ENCODE measurements around the gene GLIS2. TPM values are rescaled to one million over a fixed set of nuclear protein-coding genes. Genes with fewer than 3 reads are reported as not detected.
A peak's percentile ranks its signal among the peaks of the same experiment; 100 is the strongest.

Gene GLIS2
- total RNA-seq, 1 donor from 2014 or later, result 62.8 TPM

DNA sequence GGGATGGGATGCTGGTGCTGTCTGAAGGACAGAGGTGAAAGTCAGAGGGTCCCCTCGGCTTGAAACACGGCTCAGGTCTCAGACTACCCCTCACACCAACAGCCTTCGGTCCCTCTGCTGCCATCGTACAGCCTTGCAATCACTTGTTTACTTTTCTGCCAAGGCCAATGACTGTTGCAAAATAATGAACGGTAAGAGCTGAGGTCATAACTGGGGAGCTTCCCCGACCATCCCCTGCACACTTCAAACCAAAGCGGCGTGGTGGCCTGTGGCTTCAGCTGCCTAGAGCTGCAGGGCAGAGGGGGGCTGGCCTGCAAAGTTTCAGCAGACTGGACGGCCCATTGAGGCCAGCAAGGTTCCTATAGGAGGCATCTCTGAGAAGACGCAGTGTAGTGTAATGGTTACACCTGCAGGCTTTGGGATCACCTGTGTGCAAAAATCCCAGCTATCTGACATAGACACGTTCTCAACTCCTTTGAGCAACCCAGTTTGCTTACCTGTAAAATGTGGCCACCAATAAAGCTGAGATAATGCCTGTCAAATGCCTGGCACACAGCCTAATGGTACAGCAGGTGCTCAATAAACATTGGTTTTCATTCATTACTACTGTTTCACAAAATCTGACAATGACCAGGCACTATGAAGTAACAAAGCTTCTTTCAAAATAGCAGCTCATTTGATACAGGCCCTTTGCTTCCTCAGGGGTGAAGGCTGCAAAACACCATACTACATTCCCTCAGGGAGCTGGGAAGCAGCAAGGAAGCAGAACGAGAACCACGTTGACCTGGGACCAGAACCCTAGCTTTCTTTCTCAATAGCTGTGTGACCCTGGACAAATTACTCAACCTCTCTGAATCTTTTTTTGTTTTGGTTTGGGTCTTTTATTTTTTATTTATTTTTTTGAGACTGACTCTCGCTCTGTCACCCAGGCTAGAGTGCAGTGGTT is 30.2 kb downstream of the GLIS2 start:
- TF ChIP-seq, protein P1, sequence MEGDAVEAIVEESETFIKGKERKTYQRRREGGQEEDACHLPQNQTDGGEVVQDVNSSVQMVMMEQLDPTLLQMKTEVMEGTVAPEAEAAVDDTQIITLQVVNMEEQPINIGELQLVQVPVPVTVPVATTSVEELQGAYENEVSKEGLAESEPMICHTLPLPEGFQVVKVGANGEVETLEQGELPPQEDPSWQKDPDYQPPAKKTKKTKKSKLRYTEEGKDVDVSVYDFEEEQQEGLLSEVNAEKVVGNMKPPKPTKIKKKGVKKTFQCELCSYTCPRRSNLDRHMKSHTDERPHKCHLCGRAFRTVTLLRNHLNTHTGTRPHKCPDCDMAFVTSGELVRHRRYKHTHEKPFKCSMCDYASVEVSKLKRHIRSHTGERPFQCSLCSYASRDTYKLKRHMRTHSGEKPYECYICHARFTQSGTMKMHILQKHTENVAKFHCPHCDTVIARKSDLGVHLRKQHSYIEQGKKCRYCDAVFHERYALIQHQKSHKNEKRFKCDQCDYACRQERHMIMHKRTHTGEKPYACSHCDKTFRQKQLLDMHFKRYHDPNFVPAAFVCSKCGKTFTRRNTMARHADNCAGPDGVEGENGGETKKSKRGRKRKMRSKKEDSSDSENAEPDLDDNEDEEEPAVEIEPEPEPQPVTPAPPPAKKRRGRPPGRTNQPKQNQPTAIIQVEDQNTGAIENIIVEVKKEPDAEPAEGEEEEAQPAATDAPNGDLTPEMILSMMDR (IDR thresholded peaks at IDR 0.05), result no peak
- H3K4me3 Mint-ChIP-seq (ENCODE audit: unreplicated experiment), result no peak overlapping the region
- H3K27ac Mint-ChIP-seq (ENCODE audit: unreplicated experiment), result no peak overlapping the region
- DNase-seq (ENCODE audit: low spot score), result no peak
- H3K36me3 Mint-ChIP-seq (ENCODE audit: low read depth), result no peaks in the 10 kb centered on the region
- no peaks in the 10 kb centered on the region for H3K9me3 Mint-ChIP-seq (ENCODE audit: low read depth)
- no peaks in the 10 kb centered on the region for H3K27me3 Mint-ChIP-seq (ENCODE audit: low read depth)
- peaks cover 14% of the 10 kb centered on the region for H3K4me1 Mint-ChIP-seq (ENCODE audit: low read depth)

DNA sequence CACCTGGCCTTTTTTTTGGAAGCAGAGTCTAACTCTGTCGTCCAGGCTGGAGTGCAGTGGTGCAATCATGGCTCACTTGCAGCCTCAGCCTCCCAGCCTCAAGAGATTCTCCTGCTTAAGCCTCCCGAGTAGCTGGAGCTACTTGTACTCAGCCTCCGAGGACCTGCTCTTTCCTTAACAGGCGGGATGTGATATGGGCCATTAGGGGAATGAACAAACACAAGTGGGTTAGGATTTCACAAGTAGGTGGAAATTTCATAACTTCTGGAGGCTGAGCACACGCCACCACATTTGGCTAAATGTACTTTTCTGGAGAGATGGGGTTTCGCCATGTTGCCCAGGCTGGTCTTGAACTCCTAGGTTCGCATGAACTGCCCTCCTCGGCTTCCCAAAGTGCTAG is 31.1 kb downstream of the GLIS2 start:
- TF ChIP-seq, protein P1 (IDR thresholded peaks at IDR 0.05), result no peak
- H3K4me1 Mint-ChIP-seq (ENCODE audit: low read depth), result peaks cover 21% of the 10 kb centered on the region
- no peaks in the 10 kb centered on the region for H3K36me3 Mint-ChIP-seq (ENCODE audit: low read depth)
- H3K27me3 Mint-ChIP-seq (ENCODE audit: low read depth), result no peaks in the 10 kb centered on the region
- DNase-seq (ENCODE audit: low spot score), result no peak
- no peaks in the 10 kb centered on the region for H3K9me3 Mint-ChIP-seq (ENCODE audit: low read depth)
- no peak overlapping the region for H3K27ac Mint-ChIP-seq (ENCODE audit: unreplicated experiment)
- H3K4me3 Mint-ChIP-seq (ENCODE audit: unreplicated experiment), result no peak overlapping the region

DNA sequence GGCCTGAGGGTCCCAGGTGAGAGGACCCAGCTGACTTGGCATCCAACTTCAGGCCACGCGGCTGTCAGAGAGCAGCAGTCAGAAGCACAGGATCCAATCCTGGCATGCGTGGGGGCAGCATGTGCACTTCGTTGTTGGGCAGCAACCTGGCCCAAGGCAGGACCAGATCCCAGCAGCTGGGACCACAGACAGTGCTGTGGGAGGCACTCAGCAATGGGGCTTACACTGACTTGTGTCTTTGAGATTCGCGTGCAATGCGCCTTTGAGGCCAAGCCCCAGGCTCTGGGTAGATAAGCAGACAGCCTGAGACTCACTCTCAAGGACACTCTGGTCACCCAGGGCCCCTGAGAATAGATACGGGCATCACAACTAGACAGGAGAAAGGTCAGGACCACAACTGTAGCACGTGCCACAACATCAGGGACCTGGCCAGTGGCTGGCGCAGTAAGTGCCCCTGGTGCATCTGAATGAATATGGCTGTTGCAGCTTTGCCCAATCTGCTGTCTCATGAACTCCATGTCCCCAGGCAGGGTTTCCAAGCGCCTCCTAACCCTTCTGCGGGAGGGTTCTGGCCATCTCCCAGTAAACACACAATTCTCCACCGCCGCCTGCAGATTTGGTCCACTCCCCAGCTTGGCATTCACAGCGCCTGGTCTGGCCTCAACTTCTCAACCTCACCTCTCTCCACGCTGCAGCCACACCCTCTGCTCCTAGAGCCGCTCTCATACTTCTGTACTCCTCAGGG is 32.1 kb downstream of the GLIS2 start:
- DNase-seq (ENCODE audit: low spot score), result no peak
- TF ChIP-seq, protein P1 (IDR thresholded peaks at IDR 0.05), result no peak
- Mint-ChIP-seq H3K4me3 (ENCODE audit: unreplicated experiment) (no peak overlapping the region), H3K36me3 (ENCODE audit: low read depth) (no peaks in the 10 kb centered on the region), H3K4me1 (ENCODE audit: low read depth) (peaks cover 22% of the 10 kb centered on the region), H3K27ac (ENCODE audit: unreplicated experiment) (peak overlapping the region; percentile 14), H3K9me3 (ENCODE audit: low read depth) (no peaks in the 10 kb centered on the region), H3K27me3 (ENCODE audit: low read depth) (no peaks in the 10 kb centered on the region)

DNA sequence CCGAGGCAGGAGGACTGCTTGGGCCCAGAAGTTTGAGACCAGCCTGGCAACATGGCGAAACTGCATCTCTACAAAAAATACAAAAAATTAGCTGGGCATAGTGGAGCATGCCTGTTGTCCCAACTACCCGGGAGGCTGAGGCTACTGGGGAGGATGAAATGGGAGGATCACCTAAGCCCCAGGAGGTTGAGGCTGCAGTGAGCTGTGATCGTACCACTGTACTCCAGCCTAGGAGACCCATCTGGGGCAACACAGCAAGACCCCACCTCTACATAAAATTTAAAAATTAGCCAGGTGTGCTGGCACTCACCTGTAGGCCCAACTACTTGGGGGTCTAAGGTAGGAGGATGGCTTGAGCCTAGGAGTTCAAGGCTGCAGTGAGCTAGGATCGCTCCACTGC is 33.5 kb downstream of the GLIS2 start:
- no peak overlapping the region for H3K4me3 Mint-ChIP-seq (ENCODE audit: unreplicated experiment)
- DNase-seq (ENCODE audit: low spot score), result no peak

DNA sequence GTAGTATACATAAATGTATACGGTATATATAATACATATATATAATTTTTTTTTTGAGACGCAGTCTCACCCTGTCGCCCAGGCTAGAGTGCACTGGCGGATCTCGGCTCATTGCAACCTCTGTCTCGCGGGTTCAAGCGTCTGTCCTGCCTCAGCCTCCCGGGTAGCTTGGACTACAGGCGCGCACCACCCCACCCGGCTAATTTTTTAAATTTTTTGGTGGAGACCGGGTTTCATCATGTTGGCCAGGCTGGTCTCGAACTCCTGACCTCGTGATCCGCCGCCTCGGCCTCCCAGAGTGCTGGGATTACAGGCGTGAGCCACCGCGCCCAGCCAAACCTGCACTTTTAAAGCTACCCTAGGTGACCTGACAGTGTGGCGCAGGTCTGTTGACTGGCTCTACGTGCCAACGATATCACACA is 34.5 kb downstream of the GLIS2 start:
- Mint-ChIP-seq H3K4me1 (ENCODE audit: low read depth) (peaks cover 22% of the 10 kb centered on the region), H3K36me3 (ENCODE audit: low read depth) (no peaks in the 10 kb centered on the region), H3K27me3 (ENCODE audit: low read depth) (no peaks in the 10 kb centered on the region), H3K9me3 (ENCODE audit: low read depth) (no peaks in the 10 kb centered on the region), H3K4me3 (ENCODE audit: unreplicated experiment) (peak overlapping the region; percentile 85), H3K27ac (ENCODE audit: unreplicated experiment) (peak overlapping the region; percentile 90)
- DNase-seq (ENCODE audit: low spot score), result no peak
- TF ChIP-seq, protein P1 (IDR thresholded peaks at IDR 0.05), result no peak

More for the DNA sequence above, 33.5 kb downstream of the GLIS2 start:
- Mint-ChIP-seq H3K27me3 (ENCODE audit: low read depth) (no peaks in the 10 kb centered on the region), H3K36me3 (ENCODE audit: low read depth) (no peaks in the 10 kb centered on the region), H3K9me3 (ENCODE audit: low read depth) (no peaks in the 10 kb centered on the region), H3K27ac (ENCODE audit: unreplicated experiment) (no peak overlapping the region), H3K4me1 (ENCODE audit: low read depth) (peaks cover 22% of the 10 kb centered on the region)
- TF ChIP-seq, protein P1 (IDR thresholded peaks at IDR 0.05), result no peak
